Measurements from ENCODE around the gene YIPF3.
"Not testable (repeated sequence)": the region's sequence is repeated elsewhere in the genome, so short reads cannot be mapped to it uniquely, and the experiment has no call there.

The YIPF3 gene

DNA sequence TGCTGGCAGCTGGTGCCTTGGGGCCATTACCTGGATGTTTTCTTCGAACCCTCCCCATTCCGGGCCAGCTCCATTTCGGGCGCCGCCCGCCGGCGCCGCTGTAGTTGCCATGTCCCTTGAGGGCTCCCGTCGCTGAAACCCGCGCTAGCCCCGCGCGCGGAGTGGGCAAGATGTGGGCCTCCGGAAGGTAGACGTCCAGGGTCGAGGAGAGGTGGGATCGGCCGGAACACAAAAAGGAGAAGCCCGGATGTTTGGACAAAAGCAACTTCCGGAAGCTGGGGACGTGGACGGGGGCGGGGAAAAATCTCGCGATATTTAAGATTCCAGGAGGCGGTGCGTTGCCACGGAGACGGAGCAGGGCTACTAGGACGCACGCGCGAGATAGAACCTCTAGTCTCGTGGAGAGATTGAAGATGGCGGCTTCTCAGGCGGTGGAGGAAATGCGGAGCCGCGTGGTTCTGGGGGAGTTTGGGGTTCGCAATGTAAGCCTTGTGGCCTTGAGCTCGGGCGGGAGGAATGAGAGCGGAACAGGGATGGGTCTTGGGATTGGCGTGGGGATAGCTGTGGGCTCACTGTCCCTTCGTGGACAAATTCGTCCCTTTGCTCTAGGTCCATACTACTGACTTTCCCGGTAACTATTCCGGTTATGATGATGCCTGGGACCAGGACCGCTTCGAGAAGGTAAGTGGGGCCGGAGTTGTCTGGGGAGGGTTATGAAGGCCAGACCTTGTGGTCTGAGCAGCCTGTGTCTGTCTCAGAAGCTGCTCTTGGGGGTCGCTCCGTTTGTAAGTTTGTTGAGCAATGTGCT is at the start of gene YIPF3, which contains the start of gene POLR1C:
TSS of gene YIPF3 (minus strand) at position 230 of the 808 bp plus-strand sequence. CDS start at position 111, 119 bp downstream.
TSS of gene POLR1C (plus strand) at position 393 of the 808 bp plus-strand sequence. CDS start at position 414, 21 bp downstream.
- Histone ChIP-seq H3K4me3 (peak within 1 kb of the TSS; percentile 64 to 94 (median 78)), H3K27ac (peak within 1 kb of the TSS; percentile 65 to 98 (median 93))

GRCh38 chr6:43559328-43559727 is 42.6 kb upstream of the YIPF3 start:
- no peak overlapping the region for H3K27ac ChIP-seq
- H3K4me3 ChIP-seq = no peak overlapping the region

- not testable (repeated sequence) for H3K4me3 ChIP-seq, H3K27ac ChIP-seq
Observed at GRCh38 chr6:43557620-43558019, 40.9 kb upstream of the YIPF3 start.

DNA sequence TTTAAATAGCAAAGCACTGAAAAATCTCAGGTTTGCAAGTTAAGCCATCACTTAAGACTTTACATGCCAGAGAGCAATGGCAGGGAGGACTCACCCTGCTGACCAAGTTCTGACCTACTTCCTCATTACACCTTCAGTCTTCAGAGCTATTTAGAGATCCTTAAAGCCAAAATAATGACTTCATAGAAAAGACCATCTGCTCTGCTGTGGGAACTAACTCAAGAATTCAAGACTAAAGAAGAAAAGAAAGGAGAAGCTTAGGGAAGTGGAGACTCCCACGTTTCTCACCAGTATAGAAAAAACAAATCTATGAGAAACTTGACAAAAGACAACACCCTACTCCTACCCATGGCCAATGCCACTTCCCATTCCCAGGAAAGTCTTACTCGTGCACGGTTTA is 30.5 kb upstream of the YIPF3 start:
- Histone ChIP-seq H3K4me3 (no peak overlapping the region), H3K27ac (no peak overlapping the region)

- Histone ChIP-seq H3K27ac (no peak overlapping the region), H3K4me3 (no peak overlapping the region)
Observed at GRCh38 chr6:43544461-43544860, 27.7 kb upstream of the YIPF3 start.

DNA sequence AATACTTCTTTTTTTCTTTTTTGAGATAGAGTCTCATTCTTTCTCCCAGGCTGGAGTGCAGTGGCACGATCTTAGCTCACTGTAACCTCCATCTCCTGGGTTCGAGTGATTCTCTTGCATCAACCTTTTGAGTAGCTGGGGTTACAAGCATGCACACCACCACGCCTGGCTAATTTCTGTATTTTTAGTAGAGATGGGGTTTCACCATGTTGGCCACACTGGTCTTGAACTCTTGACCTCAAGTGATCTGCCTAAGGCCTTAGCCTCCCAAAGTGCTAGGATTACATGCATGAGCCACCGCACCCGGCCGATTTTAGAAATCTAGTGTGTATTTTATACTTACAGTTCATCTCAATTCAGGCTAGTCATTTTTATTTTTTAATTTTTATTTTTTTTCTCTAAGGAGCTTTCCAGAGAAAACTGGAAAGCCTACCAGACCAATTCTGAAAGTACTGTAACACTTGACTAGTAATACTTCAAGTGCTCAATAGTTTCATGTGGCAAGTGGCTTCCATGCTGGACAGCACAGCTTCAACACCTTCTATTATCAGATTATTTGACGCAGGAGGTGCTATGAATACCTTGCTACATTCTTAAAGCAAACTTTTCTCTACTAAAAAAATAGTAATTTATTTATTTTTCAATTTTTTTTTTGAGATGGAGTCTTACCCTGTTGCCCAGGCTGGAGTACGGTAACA is 25.2 kb upstream of the YIPF3 start:
- H3K27ac ChIP-seq = no peak overlapping the region
- no peak overlapping the region for H3K4me3 ChIP-seq

DNA sequence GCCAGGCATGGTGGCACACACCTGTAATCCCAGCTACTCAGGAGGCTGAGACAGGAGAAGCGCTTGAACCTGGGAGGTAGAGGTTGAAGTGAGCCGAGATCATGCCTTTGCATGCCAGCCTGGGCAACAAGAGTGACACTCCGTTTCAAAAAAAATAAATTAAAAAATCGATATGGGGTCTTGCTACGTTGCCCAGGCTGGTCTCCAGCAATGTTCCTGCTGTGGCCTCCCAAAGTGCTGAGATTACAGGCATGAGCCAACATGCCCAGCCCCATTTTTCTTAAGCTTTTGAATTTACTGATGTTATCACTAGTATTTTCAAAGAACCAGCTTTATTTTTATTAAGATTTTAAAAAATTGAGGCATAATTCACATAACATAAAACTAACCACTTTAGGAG is 23.8 kb upstream of the YIPF3 start:
- no peak overlapping the region for H3K4me3 ChIP-seq
- no peak overlapping the region for H3K27ac ChIP-seq

DNA sequence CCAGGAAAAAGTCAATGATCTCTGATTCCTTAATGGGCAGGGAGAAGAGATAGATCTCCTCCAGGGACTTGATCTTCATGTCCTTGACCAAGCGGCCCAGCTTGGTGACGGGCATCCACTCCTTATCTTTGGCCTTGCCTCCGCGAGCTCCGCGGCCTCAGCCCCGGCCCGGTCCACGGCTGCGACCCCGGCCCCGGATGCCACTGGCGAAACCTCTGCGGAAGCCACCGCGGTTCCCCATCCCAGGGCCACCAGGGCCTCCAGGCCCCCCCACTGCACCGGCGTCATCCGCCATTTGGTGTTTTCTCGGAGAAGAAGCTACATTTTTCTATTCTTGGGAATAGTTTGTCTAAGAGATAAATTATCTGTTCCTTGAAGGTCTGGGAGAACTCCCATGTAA is 22.7 kb upstream of the YIPF3 start:
- H3K4me3 ChIP-seq, H3K27ac ChIP-seq: not testable (repeated sequence)

- not testable (repeated sequence) for H3K4me3 ChIP-seq, H3K27ac ChIP-seq
Observed at GRCh38 chr6:43538986-43539385, 22.3 kb upstream of the YIPF3 start.

- H3K4me3 ChIP-seq = no peak overlapping the region
- no peak overlapping the region for H3K27ac ChIP-seq
Observed at GRCh38 chr6:43532201-43532600, 15.5 kb upstream of the YIPF3 start.

- Histone ChIP-seq H3K27ac (peak overlapping the region in 1 of 21 experiments; percentile 20), H3K4me3 (no peak overlapping the region)
Observed at GRCh38 chr6:43524483-43524961, 7.8 kb upstream of the YIPF3 start.

DNA sequence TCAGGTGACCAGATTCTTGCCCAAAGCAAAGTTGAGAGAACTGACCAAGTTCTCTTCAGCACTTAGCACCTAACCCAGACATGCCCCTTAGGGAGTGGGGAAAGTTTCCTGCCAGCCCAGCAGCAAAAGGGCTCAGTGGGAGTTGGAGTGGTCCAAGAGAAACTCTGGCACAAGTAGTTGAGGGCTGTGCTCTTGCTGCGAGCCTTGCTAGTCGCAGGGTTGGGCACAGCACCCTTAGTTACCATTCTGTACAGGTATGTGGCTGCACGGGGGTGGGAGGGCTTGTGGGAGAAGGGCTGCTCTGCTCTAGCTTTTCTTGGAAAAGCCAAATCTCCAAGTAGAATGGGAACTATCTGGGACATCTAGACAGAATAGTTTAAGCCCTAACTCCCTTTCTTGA is 6.6 kb upstream of the YIPF3 start:
- H3K27ac ChIP-seq = no peak overlapping the region

GRCh38 chr6:43522547-43523261 is 6.0 kb upstream of the YIPF3 start:
- no peak overlapping the region for H3K4me3 ChIP-seq
- H3K27ac ChIP-seq = no peak overlapping the region

More for the DNA sequence above, 6.6 kb upstream of the YIPF3 start:
- no peak overlapping the region for H3K4me3 ChIP-seq

GRCh38 chr6:43521836-43522235 is 5.1 kb upstream of the YIPF3 start:
- H3K4me3 ChIP-seq = no peak overlapping the region
- no peak overlapping the region for H3K27ac ChIP-seq

DNA sequence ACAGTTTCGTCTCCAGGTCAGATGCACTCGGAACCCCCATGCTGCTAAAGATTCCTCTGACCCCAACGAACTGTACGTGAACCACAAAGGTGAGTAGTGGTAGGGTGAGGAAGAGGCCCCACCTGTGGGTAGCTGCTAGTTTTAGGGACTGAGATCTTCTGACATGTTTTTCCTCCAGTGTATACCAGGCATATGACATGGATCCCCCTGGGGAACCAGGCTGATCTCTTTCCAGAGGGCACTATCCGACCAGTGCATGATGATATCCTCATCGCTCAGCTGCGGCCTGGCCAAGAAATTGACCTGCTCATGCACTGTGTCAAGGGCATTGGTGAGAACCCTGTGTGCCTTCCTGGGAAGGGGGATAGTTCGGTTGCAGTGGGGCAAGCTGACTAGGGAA is 3.4 kb upstream of the YIPF3 start:
- no peak overlapping the region for H3K27ac ChIP-seq
- H3K4me3 ChIP-seq = no peak overlapping the region

DNA sequence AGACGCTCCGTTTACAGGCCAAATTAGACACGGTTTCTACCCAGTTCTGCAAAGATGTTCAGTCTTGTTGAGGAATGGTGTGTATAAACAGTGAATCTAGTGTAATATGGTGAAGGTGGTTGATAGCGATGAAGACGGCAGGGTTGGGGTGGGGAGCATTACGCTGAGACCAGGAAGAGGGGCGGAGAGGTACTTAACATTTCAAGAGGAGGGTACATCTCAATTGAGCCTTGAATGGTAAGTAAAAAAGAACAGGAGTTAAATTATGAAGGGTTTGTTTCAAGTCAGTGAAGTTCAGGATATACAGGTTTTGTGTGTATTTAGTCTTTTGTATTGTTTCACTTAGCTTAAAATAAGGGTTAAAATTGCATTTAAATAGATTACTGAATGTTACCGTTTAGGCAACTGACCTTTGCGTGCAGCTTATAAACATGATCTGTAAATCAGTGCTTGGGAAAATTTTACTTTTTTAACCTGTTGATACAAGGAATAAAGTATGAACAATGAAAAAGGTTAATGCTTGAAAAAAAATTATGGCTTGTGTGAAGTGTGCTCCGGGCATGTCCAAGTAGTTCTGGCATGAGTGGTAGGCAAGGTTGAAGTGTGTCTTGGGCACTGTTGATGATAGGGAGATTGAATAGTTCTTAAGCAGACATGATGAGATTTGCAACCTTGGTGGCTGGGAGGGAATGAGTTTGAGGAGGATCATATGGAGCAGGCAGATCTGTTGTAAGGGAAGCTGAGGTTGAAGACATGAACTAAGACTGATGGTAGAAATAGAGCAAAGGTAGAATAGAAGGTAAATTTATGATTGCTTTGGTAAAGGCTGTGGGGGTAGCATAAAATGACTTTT is 1.0 kb upstream of the YIPF3 start:
- Histone ChIP-seq H3K4me3 (peak overlapping the region; percentile 64 to 94 (median 78)), H3K27ac (peak overlapping the region in 20 of 21 experiments; percentile 65 to 98 (median 92))

DNA sequence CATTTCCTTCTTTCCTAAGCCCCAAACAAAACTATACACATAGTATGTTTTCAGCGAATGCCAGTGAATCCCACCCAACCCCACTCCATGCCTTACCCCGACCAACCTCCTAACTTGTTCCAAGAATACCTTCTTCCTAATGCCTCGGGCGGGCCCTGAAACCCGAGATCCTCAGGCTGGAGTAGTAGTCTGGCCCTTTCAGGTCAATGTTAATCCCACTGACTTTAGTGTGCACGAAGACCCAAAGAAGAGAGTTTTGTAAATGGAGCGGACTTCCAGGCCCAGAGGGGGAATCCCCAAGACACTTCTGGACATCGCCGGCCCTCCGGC is 394 bp downstream of the YIPF3 start:
- H3K4me3 ChIP-seq = peak overlapping the region; percentile 64 to 94 (median 78)
- H3K27ac ChIP-seq = peak overlapping the region; percentile 46 to 98 (median 93)

DNA sequence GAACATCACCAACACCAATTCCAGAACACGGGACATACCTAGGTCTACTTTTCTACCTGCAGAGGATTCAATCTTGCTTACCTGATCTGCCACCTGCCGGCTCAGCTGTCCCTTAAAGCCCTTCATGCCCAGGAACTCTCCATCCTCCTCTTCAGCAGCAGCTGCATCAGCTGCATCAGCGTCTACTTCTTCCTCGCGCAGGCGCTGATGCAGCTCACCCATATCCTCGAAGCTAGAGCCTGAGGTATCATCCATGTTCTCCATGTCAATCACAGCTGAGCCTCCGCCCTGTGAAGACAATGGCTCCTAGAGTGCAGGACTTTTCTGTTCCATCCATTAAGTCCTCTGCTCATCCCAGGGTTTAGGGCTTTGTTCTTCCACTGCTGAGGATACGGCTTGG is 918 bp downstream of the YIPF3 start:
- Histone ChIP-seq H3K27ac (peak overlapping the region in 18 of 21 experiments; percentile 87 to 98 (median 93)), H3K4me3 (peak overlapping the region; percentile 64 to 94 (median 78))

GRCh38 chr6:43511824-43512415 is 4.8 kb downstream of the YIPF3 start:
- no peak overlapping the region for H3K4me3 ChIP-seq
- no peak overlapping the region for H3K27ac ChIP-seq

All from skin epidermis (tissue), 12 donors.